ENCODE measurements around the gene CLOCK. TPM values are rescaled to one million over a fixed set of nuclear protein-coding genes. Genes with fewer than 3 reads are reported as not detected.

Gene CLOCK
- total and polyA plus RNA-seq, 2 of the 8 experiments (the other 6 are each of a cell fraction or from before 2014, with no cell fraction given): 7.7 to 24.2 TPM

DNA sequence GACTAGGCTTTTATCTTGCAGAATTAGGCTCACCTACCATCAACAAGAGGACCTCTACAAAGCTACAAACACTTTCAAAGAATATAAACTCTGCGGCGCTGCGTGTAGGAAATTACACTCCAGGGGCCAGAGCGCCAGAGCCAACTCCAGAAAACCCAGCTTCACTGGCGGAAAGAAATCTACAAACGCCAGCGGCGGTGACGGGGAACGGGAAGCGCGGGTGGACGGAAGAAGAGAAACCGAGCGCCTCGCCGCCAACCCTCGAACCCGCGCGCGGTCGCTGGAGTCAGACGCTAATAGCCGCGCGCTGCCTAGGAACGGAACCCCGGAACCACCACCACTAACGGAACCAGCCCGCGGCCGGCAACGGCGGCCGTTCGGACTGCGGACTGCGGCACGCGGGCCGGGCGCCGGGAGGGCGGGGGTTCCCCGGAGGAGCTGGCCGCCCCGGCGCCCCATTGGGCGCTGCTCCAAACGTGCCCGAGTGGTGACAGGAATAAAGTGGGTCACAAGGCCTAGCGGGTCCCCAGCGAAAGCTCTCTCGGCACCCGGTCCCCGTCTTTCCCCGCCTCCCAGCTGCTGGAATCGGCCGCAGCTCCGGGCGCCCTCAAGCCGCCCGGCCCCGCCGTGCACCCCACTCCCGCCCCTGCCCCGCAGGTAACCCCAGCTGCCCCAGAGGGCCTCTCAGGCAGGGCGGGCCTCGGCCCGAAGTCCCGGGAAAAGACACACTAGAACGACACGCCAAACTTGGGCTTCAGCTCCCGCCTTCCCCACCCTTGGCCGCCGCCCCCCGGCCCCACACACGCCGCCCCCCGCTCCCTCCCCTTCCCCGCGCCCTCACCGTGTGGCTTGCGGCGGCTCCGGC is 836 bp downstream of the CLOCK start (continued):
- TF ChIP-seq TAF1 (IDR thresholded peaks at IDR 0.05; ENCODE audit: low read depth, low read length) (peak; percentile 49; the same call in 1 of the 2 replicates), HDAC2 (IDR thresholded peaks at IDR 0.05; ENCODE audit: borderline replicate concordance in 1 of 2, low read depth in 2 of 2, low read length in 2 of 2) (peak in 1 of 2 experiments; percentile 67; a peak in 2 of 4 replicates), KDM4A (IDR thresholded peaks at IDR 0.05; ENCODE audit: low read depth, low read length, severe bottlenecking) (peak; percentile 68), SP1 (IDR thresholded peaks at IDR 0.05; ENCODE audit: low read depth, low read length) (no peak), BCL11A (IDR thresholded peaks at IDR 0.05; ENCODE audit: low read depth in 2 of 2, low read length in 2 of 2) (no peak)

All from H1 (cell line).